ENCODE data around the gene SAMHD1. TPM values are rescaled to one million over a fixed set of nuclear protein-coding genes. Genes with fewer than 3 reads are reported as not detected.

SAMHD1 gene
- total and polyA plus RNA-seq, 2 donors (not counting 3 experiments of a cell fraction or from before 2014, with no cell fraction given): 13.7 to 27.5 TPM

- no peaks in the 10 kb centered on the region for H4K20me1 ChIP-seq (replicated peaks; ENCODE audit: control insufficient read depth, extremely low read depth, insufficient read depth, low read length)
- ChIA-PET CTCF (no interaction called here), POLR2A (no interaction called here)
- H3K9me1 ChIP-seq (replicated peaks; ENCODE audit: control insufficient read depth, extremely low read depth, insufficient read depth, low read length): no peaks in the 10 kb centered on the region
- dilution Hi-C loops (cut with MboI; ENCODE audit: extremely low pct_ligation_motif_present, low sequenced_read_pairs): no loop called here
- peak overlapping the region; percentile 19 to 61 (median 32) for H3K4me3 ChIP-seq (replicated peaks in 1 of 3; ENCODE audit: insufficient read depth in 1 of 3, low read depth in 1 of 3, low read length in 3 of 3)
- no peaks in the 10 kb centered on the region for H3K36me3 ChIP-seq (ENCODE audit: control insufficient read depth in 2 of 2, extremely low read depth in 1 of 2, insufficient read depth in 2 of 2, low read length in 2 of 2)
- H3K4me1 ChIP-seq (ENCODE audit: control insufficient read depth, extremely low read depth, insufficient read depth, low read length): peaks cover 8% of the 10 kb centered on the region
- peak overlapping the region; percentile 76 for H3K4me2 ChIP-seq (ENCODE audit: insufficient read depth, low read length)
- TF ChIP-seq GATA2 (IDR thresholded peaks at IDR 0.05; ENCODE audit: insufficient read depth, insufficient read length, low read depth, low read length): no peak
- TF ChIP-seq CTCF (IDR thresholded peaks at IDR 0.05; ENCODE audit: extremely low read depth in 1 of 2, insufficient read depth in 1 of 2, low read depth in 1 of 2, low read length in 2 of 2): no peak
- TF ChIP-seq FOS (IDR thresholded peaks at IDR 0.05; ENCODE audit: borderline replicate concordance, insufficient read depth, low read length): no peak
- TF ChIP-seq MYC (IDR thresholded peaks at IDR 0.05; ENCODE audit: low read depth, low read length): no peak
- no peak for TF ChIP-seq POLR2A (IDR thresholded peaks at IDR 0.05; ENCODE audit: low read depth, low read length)
- no peak for TF ChIP-seq JUN (IDR thresholded peaks at IDR 0.05; ENCODE audit: borderline replicate concordance, insufficient read depth, insufficient read length, low read depth)
- no peak for TF ChIP-seq EZH2 (IDR thresholded peaks at IDR 0.05; ENCODE audit: borderline replicate concordance, low read depth, low read length, severe bottlenecking)
- no peak for TF ChIP-seq MAX (IDR thresholded peaks at IDR 0.05; ENCODE audit: insufficient read depth, insufficient read length)
- TF ChIP-seq POLR2AphosphoS5 (IDR thresholded peaks at IDR 0.05; ENCODE audit: insufficient read depth, low read depth, low read length): no peak
- intact Hi-C loops (cut with micrococcal nuclease): loop anchor here (1.0 to 2.0 kb wide), 2 partner anchors 36 to 227 kb away; partner anchors contain the start of genes MROH8 and RPN2
- BruUV-seq (replicated peaks): TSS peak; percentile 27
- no peak overlapping the region for H3K27ac ChIP-seq (ENCODE audit: insufficient read depth, low read depth, low read length)
- FAIRE-seq (no peak), DNase-seq (ENCODE audit: low read depth, low spot score) (no peak)
- no peaks in the 10 kb centered on the region for H3K79me2 ChIP-seq (ENCODE audit: control insufficient read depth, insufficient read depth, low read length)
- no peaks in the 10 kb centered on the region for H3K27me3 ChIP-seq (ENCODE audit: control insufficient read depth in 2 of 2, insufficient read depth in 2 of 2, low read length in 2 of 2)
- H3K9ac ChIP-seq (replicated peaks; ENCODE audit: extremely low read depth, insufficient read depth, low read length): peak overlapping the region; percentile 10
- no peaks in the 10 kb centered on the region for H3K9me3 ChIP-seq (replicated peaks; ENCODE audit: control insufficient read depth, insufficient read depth, low read length)
- H2AFZ ChIP-seq (ENCODE audit: low read depth, low read length): peak overlapping the region; percentile 92
These were observed 651 bp upstream of the SAMHD1 start for GRCh38 chr20:36951979-36952738.
